ENCODE data around the gene ZCCHC3.

Gene ZCCHC3

DNA sequence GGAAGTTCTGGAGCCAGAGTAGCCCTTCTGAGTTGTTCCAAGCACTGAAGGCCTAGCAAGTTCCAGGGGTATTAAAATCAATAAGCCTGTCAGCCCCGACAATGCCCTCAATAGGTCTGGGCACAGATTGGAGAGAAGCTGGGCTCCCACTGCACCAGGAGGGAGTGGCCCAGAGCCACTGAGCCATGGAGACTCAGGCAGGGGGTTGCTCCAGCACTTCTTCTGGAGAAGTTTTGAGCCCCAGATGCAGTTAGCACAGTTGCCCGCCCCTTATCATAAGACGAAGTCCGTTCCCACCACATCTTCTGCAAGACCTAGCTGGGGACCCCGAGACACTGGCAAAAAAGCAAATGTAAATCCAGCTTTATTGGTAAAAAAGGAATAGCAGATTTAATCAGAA lies 26.9 kb upstream of the ZCCHC3 start:
- no peak overlapping the region for H3K27ac ChIP-seq (ENCODE audit: low read length)
- peaks cover 0 to 1% of the 10 kb centered on the region in 2 donors for H3K36me3 ChIP-seq (ENCODE audit: control insufficient read depth in 1 of 2, insufficient read depth in 2 of 2, low read length in 2 of 2)
- H3K9me3 ChIP-seq (ENCODE audit: control insufficient read depth in 1 of 2, low read length in 2 of 2) = no peaks in the 10 kb centered on the region
- H3K4me3 ChIP-seq (ENCODE audit: low read depth in 1 of 2, low read length in 2 of 2) = no peak overlapping the region
- no peaks in the 10 kb centered on the region for H3K27me3 ChIP-seq (ENCODE audit: low read depth, low read length)
- peaks cover 0 to 3% of the 10 kb centered on the region in 2 donors for H3K4me1 ChIP-seq (ENCODE audit: control insufficient read depth in 1 of 2, insufficient read depth in 2 of 2, low read length in 2 of 2)

DNA sequence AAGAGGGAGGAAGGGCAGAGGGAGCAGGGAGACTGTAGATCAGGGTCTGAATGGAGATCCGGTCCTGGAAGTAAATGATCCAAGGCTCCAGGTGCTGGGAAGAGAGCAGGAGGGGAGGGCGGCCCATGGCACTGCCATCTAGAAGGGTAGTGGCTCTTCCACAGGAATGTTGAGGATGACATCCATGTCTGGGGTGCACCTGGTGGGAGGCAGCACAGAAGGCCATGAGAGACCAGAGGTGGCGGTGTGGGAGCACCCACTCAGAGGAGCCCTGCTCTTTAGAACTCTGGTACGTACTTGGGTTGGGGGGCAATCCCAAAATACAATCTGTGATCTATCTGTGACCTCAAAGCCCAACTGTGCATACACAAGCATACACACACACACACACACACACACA lies 26.3 kb upstream of the ZCCHC3 start:
- Histone ChIP-seq H3K4me1 (ENCODE audit: control insufficient read depth in 1 of 2, insufficient read depth in 2 of 2, low read length in 2 of 2) (peaks cover 0 to 3% of the 10 kb centered on the region in 2 donors), H3K27me3 (ENCODE audit: low read depth, low read length) (no peaks in the 10 kb centered on the region), H3K36me3 (ENCODE audit: control insufficient read depth in 1 of 2, insufficient read depth in 2 of 2, low read length in 2 of 2) (peaks cover 2 to 7% of the 10 kb centered on the region in 2 donors), H3K27ac (ENCODE audit: low read length) (no peak overlapping the region), H3K9me3 (ENCODE audit: control insufficient read depth in 1 of 2, low read length in 2 of 2) (no peaks in the 10 kb centered on the region), H3K4me3 (ENCODE audit: low read depth in 1 of 2, low read length in 2 of 2) (no peak overlapping the region)

- Histone ChIP-seq H3K9me3 (ENCODE audit: control insufficient read depth in 1 of 2, low read length in 2 of 2) (no peaks in the 10 kb centered on the region), H3K27ac (ENCODE audit: low read length) (no peak overlapping the region), H3K36me3 (ENCODE audit: control insufficient read depth in 1 of 2, insufficient read depth in 2 of 2, low read length in 2 of 2) (peaks cover 4 to 11% of the 10 kb centered on the region in 2 donors), H3K27me3 (ENCODE audit: low read depth, low read length) (no peaks in the 10 kb centered on the region), H3K4me3 (ENCODE audit: low read depth in 1 of 2, low read length in 2 of 2) (no peak overlapping the region), H3K4me1 (ENCODE audit: control insufficient read depth in 1 of 2, insufficient read depth in 2 of 2, low read length in 2 of 2) (peaks cover 0 to 3% of the 10 kb centered on the region in 2 donors)
These were observed 25.8 kb upstream of the ZCCHC3 start for GRCh38 chr20:271528-271927.

GRCh38 chr20:272718-273117 lies 24.7 kb upstream of the ZCCHC3 start:
- Histone ChIP-seq H3K4me1 (ENCODE audit: control insufficient read depth in 1 of 2, insufficient read depth in 2 of 2, low read length in 2 of 2) (no peaks in the 10 kb centered on the region), H3K27ac (ENCODE audit: low read length) (no peak overlapping the region), H3K4me3 (ENCODE audit: low read depth in 1 of 2, low read length in 2 of 2) (no peak overlapping the region), H3K36me3 (ENCODE audit: control insufficient read depth in 1 of 2, insufficient read depth in 2 of 2, low read length in 2 of 2) (peaks cover 4 to 18% of the 10 kb centered on the region in 2 donors), H3K9me3 (ENCODE audit: control insufficient read depth in 1 of 2, low read length in 2 of 2) (no peaks in the 10 kb centered on the region), H3K27me3 (ENCODE audit: low read depth, low read length) (no peaks in the 10 kb centered on the region)

GRCh38 chr20:273884-274283 lies 23.5 kb upstream of the ZCCHC3 start:
- Histone ChIP-seq H3K4me1 (ENCODE audit: control insufficient read depth in 1 of 2, insufficient read depth in 2 of 2, low read length in 2 of 2) (no peaks in the 10 kb centered on the region), H3K9me3 (ENCODE audit: control insufficient read depth in 1 of 2, low read length in 2 of 2) (no peaks in the 10 kb centered on the region), H3K36me3 (ENCODE audit: control insufficient read depth in 1 of 2, insufficient read depth in 2 of 2, low read length in 2 of 2) (peaks cover 4 to 21% of the 10 kb centered on the region in 2 donors), H3K27me3 (ENCODE audit: low read depth, low read length) (no peaks in the 10 kb centered on the region), H3K27ac (ENCODE audit: low read length) (no peak overlapping the region), H3K4me3 (ENCODE audit: low read depth in 1 of 2, low read length in 2 of 2) (no peak overlapping the region)

DNA sequence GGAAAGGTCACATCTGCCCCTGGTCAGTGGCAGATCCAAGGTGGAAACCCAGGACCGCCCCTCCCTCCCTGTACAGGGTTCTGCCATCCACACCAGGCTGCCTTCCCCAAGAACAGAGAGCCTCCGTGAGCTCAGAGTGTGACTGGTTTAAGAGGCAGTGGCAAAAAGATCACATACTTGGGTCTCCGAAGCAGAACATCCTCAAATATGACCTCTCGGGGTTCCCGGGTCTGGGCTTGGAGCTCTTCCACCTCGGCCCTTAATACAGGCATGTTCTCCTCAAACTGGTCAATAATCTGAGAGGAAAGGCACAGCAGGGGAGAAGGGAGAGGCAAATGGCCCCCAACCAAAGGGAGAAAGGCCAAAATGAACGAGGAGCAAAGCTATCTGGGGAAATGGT lies 21.6 kb upstream of the ZCCHC3 start:
- Histone ChIP-seq H3K36me3 (ENCODE audit: control insufficient read depth in 1 of 2, insufficient read depth in 2 of 2, low read length in 2 of 2) (peaks cover 10 to 21% of the 10 kb centered on the region in 2 donors), H3K9me3 (ENCODE audit: control insufficient read depth in 1 of 2, low read length in 2 of 2) (no peaks in the 10 kb centered on the region)

DNA sequence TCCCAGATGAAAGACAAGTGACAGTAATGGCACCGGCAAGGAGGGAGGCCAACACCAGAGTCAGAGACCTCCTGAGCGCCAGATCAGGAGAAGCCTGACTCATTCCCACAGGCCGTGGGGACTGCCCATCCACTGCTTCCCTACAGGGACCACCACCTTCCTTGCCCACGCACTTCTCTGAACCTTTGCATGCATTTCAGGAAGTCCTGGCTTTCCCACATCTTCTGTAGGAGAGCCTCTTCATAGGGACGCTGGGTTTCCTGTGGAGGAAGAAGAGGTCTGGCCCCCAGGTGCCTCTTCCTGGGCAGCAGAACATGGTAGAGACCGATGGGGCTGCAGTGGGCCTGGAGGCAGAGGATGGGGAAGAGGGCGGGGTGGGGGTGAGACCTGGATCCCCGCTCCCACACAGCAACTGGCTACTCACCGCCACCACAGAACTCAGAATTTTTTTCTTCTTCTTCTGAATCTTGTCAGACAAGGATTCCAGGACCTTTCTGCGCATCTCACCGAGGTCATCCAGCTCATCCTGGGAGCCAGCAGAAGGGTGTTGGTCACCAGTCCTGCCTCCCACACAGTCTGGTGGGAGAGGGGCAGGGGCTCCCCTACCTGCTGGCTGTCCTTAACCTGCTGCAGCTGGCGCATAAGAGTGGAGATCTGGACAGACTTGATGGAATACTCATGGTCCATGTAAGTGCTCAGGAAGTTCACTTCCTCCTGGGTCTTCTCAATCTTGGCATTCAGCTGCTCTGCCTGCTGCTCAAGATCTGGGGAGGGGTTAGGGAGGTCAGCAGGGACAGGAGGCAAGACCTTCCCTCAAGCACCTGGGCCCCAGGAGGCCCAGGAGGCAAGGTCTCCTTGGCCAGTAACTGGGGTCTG lies 20.5 kb upstream of the ZCCHC3 start:
- H3K27me3 ChIP-seq (ENCODE audit: low read depth, low read length) = no peaks in the 10 kb centered on the region
- no peaks in the 10 kb centered on the region for H3K9me3 ChIP-seq (ENCODE audit: control insufficient read depth in 1 of 2, low read length in 2 of 2)
- H3K4me1 ChIP-seq (ENCODE audit: control insufficient read depth in 1 of 2, insufficient read depth in 2 of 2, low read length in 2 of 2) = no peaks in the 10 kb centered on the region
- peaks cover 13 to 26% of the 10 kb centered on the region in 2 donors for H3K36me3 ChIP-seq (ENCODE audit: control insufficient read depth in 1 of 2, insufficient read depth in 2 of 2, low read length in 2 of 2)
- no peak overlapping the region for H3K4me3 ChIP-seq (ENCODE audit: low read depth in 1 of 2, low read length in 2 of 2)
- no peak overlapping the region for H3K27ac ChIP-seq (ENCODE audit: low read length)

More for the DNA sequence above, 21.6 kb upstream of the ZCCHC3 start:
- Histone ChIP-seq H3K4me1 (ENCODE audit: control insufficient read depth in 1 of 2, insufficient read depth in 2 of 2, low read length in 2 of 2) (no peaks in the 10 kb centered on the region), H3K4me3 (ENCODE audit: low read depth in 1 of 2, low read length in 2 of 2) (no peak overlapping the region), H3K27ac (ENCODE audit: low read length) (no peak overlapping the region), H3K27me3 (ENCODE audit: low read depth, low read length) (no peaks in the 10 kb centered on the region)

GRCh38 chr20:277496-277781 lies 19.9 kb upstream of the ZCCHC3 start:
- Histone ChIP-seq H3K9me3 (ENCODE audit: control insufficient read depth in 1 of 2, low read length in 2 of 2) (no peaks in the 10 kb centered on the region), H3K4me1 (ENCODE audit: control insufficient read depth in 1 of 2, insufficient read depth in 2 of 2, low read length in 2 of 2) (no peaks in the 10 kb centered on the region), H3K4me3 (ENCODE audit: low read depth in 1 of 2, low read length in 2 of 2) (no peak overlapping the region), H3K27ac (ENCODE audit: low read length) (no peak overlapping the region), H3K27me3 (ENCODE audit: low read depth, low read length) (no peaks in the 10 kb centered on the region), H3K36me3 (ENCODE audit: control insufficient read depth in 1 of 2, insufficient read depth in 2 of 2, low read length in 2 of 2) (peaks cover 16 to 26% of the 10 kb centered on the region in 2 donors)

- Histone ChIP-seq H3K36me3 (ENCODE audit: control insufficient read depth in 1 of 2, insufficient read depth in 2 of 2, low read length in 2 of 2) (peaks cover 16 to 26% of the 10 kb centered on the region in 2 donors), H3K4me3 (ENCODE audit: low read depth in 1 of 2, low read length in 2 of 2) (no peak overlapping the region), H3K4me1 (ENCODE audit: control insufficient read depth in 1 of 2, insufficient read depth in 2 of 2, low read length in 2 of 2) (no peaks in the 10 kb centered on the region), H3K9me3 (ENCODE audit: control insufficient read depth in 1 of 2, low read length in 2 of 2) (no peaks in the 10 kb centered on the region), H3K27me3 (ENCODE audit: low read depth, low read length) (no peaks in the 10 kb centered on the region), H3K27ac (ENCODE audit: low read length) (no peak overlapping the region)
These were observed 19.2 kb upstream of the ZCCHC3 start for GRCh38 chr20:278181-278580.

DNA sequence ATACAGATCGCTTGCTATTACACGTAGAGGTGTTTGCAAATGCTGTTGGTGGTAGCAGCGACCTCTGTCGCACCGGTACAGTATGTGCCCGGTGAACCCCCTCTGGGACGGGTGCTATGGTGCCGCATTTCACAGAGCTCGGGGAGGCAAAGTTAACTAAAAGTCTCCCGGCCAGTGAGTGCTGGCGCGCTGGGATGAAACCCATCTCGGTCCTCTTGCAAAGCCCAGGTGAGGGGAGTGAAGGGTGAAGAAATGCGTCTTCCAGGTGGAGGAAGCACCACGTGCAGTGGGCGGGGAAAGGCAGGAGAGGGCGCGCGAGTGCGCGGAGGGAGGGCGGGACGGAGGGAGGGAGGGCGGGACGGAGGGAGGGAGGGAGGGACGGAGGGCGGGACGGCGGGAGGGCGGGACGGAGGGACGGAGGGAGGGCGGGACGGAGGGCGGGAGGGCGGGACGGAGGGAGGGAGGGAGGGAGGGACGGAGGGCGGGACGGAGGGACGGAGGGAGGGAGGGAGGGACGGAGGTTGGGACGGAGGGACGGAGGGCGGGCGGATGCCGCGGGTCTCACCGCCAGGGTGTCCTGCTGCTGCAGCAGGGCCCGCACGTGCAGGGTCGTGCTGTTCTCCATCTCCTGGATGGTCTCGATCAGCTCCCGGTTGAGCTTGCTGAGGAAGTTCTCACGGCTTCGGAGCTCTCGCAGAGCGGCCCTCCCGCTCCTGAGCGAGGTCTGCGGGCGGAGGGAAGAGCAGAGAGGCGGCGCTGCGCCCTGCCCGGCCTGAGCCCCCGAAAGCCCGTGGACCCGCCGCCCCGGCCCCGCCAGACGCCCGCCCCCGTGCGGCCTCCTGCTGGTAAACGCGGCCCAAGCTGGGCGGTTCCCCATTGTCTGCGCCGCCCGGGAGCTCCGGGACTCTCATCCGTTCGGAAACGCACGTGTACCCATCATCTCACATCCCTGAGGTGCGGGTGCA lies 18.5 kb upstream of the ZCCHC3 start:
- peak overlapping the region in 1 of 2 donors; percentile 45 for H3K4me3 ChIP-seq (ENCODE audit: low read depth in 1 of 2, low read length in 2 of 2)
- no peaks in the 10 kb centered on the region for H3K27me3 ChIP-seq (ENCODE audit: low read depth, low read length)
- H3K27ac ChIP-seq (ENCODE audit: low read length) = no peak overlapping the region
- no peaks in the 10 kb centered on the region for H3K4me1 ChIP-seq (ENCODE audit: control insufficient read depth in 1 of 2, insufficient read depth in 2 of 2, low read length in 2 of 2)
- peaks cover 16 to 32% of the 10 kb centered on the region in 2 donors for H3K36me3 ChIP-seq (ENCODE audit: control insufficient read depth in 1 of 2, insufficient read depth in 2 of 2, low read length in 2 of 2)
- H3K9me3 ChIP-seq (ENCODE audit: control insufficient read depth in 1 of 2, low read length in 2 of 2) = no peaks in the 10 kb centered on the region

- no peak overlapping the region for H3K4me3 ChIP-seq (ENCODE audit: low read depth in 1 of 2, low read length in 2 of 2)
- H3K4me1 ChIP-seq (ENCODE audit: control insufficient read depth in 1 of 2, insufficient read depth in 2 of 2, low read length in 2 of 2) = no peaks in the 10 kb centered on the region
- no peaks in the 10 kb centered on the region for H3K27me3 ChIP-seq (ENCODE audit: low read depth, low read length)
- no peaks in the 10 kb centered on the region for H3K9me3 ChIP-seq (ENCODE audit: control insufficient read depth in 1 of 2, low read length in 2 of 2)
- peaks cover 11 to 12% of the 10 kb centered on the region in 2 donors for H3K36me3 ChIP-seq (ENCODE audit: control insufficient read depth in 1 of 2, insufficient read depth in 2 of 2, low read length in 2 of 2)
- no peak overlapping the region for H3K27ac ChIP-seq (ENCODE audit: low read length)
These were observed 13.2 kb upstream of the ZCCHC3 start for GRCh38 chr20:284172-284571.
